MV-4-11 (cell line): ENCODE measurements around the gene PLEKHG4.
A peak's percentile ranks its signal among the peaks of the same experiment; 100 is the strongest.

Source experiments
- DNase-seq: peaks from one replicate; lab custom pipeline; 2025; lab: John Stamatoyannopoulos, UW

The PLEKHG4 gene

DNA sequence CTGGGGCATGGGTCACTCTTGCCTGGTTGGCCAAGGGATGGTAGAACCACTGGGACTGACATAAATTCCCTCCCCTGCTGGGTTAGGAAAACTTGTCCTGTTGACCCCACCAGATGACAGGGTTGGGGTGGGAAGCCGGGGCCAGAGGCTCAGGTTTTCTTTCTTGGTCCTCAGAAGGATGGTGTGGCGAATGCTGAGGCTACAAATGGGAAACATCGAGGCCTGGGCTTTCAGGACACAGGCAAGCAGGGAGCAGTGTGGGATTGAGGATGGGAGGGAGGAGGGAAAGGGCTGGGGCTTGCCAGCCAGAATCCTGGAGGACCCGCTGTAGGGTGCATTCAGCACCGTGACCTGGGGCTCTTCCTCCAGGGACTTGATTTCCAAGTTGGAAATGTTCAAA lies 14.5 kb upstream of the PLEKHG4 start:
- no peak for DNase-seq

DNA sequence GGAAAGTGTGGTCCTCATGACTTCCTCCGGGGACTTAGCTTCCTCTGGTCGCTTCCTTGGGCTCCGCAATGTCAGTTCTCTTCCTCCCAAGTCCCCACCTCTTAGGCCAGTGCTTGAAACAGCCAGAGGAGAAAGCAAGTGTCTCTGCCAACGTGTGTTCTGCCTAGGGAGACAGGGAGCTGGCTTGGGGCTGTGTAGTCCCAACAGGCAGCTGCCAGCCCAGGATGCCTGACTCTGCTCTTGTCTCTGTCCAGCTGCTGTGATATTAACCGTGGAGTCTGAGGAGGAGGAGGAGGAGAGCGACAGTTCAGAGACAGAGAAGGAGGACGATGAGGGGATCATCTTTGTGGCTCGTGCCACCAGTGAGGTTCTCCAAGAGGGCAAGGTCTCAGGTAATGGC lies 13.5 kb upstream of the PLEKHG4 start:
- DNase-seq: no peak

DNA sequence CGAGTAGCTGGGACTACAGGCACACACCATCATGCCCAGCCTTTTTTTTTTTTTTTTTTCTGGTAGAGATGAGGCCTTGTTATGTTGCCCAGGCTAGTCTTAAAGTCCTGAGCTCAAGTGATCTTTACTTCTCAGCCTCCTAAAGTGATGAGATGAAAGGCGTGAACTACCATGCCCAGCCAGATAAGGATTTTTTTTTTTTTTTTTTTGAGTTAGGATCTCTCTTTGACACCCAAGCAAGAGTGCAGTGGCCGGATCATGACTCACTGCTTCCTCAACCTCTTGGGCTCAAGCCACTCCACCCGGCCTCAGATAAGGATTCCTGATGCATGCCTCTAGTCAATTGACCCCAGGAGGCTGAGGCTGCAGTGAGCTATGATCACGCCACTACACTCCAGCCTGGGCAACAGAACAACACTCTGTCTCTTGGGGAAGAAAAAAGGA lies 11.2 kb upstream of the PLEKHG4 start:
- peak; percentile 71 for DNase-seq

DNA sequence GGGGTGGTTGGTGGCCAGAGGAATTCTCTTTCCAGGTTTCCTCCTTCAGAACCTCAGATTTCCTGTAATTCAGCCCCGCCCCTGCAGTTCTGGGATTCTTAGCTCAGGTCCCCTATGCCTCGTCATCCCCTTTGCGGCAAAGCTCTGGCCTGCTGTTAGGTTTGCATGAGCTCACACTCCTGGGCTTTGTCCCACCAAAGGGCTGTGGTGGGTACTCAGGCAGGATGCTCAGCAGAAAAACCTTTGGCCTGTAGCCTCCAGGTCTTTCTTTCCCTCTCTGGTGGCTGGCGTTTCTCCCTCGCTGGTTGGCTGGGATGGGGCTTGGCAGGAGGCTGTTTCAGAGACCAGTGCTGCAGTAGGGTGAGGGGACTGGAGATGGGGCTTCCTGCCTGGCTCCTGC lies 9.6 kb upstream of the PLEKHG4 start:
- no peak for DNase-seq

DNA sequence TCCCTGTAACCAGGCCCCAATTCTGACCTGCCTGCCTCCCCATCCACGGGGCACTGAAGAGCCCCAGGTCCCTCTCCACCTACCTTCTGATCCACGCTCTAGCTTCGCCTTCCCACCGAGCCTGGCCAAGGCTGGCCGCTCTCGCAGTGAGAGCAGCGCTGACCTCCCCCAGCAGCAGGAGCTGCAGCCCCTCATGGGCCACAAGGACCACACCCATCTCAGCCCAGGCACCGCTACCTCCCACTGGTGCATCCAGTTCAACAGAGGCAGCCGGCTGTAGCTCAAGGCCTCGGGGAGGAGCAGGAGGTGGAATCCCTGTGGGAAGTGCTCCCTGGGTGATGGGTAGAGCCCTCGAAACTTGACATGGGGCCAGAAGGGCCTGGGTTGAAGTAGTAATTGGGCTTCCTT lies 8.4 kb upstream of the PLEKHG4 start:
- DNase-seq: no peak

DNA sequence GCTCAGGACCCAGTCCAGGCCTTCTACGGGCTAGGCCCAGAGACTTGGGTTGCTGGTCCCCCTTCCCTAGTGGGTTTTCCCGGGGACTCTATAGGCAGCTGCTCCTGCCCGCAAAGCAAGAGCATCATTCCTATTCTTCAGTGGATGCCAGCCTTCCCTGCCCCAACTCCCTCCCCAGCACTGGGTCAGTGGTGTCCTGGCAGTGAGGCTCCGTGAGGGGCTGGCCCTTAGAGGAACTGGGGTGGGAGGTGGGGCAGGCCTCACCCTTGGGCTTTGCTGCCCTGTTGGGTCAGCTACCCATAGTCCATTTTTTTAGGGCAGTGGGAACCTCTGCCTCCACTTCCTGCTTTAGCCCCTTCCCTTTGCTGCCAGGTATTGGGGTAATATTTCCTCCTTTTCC lies 7.9 kb upstream of the PLEKHG4 start:
- no peak for DNase-seq

DNA sequence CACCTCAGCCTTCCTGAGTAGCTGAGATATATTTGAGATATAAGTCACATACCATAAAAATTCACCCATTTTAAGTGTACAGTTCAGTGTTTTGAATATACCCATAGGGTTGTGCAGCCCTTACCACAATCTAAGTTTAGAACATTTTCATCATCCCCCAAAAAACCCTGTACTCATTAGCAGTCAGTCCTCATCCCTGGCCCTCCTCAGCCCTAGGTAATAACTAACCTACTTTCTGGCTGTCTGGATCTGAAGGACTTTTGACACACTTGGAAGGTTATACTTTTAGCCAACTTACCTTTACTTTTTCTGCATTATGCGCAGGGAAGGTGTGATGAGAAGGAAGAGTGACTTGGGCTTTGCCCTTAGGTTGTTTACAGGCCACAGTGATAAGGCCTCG lies 4.0 kb upstream of the PLEKHG4 start:
- DNase-seq: no peak

DNA sequence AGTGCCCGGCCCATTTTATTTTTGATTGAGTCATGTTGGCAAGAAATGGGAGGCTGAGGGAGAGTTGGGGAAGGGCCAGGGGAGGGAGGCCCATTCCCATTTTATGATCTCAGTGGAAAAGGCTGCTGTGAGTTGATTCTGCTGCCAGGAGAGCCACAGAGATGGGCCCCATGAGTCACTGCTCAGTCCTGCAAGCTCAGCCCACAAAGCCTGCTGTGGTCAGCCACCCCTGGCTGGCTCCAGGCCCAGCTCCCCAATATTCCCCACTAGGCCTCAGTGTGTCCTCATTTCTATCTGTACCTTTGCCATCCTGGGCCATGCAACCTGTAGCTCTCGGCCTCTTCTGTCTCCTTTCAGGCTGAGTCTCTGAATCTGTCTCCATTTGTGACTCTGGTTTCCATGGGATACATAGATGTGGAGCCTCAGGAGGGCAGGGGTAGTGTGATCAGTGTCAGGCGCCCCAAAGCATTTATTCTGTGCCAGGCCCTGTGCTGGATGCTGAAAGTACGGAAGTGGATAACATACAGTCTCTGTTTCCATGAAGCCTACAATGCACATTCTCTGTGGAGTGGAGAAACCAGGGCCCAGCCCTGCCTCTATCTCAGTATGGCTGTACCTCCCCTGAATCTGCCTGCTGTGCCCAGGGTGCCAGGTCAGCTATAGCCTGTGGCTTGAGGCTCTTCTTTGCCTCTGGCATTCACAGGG lies 1.9 kb upstream of the PLEKHG4 start:
- DNase-seq: peak; percentile 71

DNA sequence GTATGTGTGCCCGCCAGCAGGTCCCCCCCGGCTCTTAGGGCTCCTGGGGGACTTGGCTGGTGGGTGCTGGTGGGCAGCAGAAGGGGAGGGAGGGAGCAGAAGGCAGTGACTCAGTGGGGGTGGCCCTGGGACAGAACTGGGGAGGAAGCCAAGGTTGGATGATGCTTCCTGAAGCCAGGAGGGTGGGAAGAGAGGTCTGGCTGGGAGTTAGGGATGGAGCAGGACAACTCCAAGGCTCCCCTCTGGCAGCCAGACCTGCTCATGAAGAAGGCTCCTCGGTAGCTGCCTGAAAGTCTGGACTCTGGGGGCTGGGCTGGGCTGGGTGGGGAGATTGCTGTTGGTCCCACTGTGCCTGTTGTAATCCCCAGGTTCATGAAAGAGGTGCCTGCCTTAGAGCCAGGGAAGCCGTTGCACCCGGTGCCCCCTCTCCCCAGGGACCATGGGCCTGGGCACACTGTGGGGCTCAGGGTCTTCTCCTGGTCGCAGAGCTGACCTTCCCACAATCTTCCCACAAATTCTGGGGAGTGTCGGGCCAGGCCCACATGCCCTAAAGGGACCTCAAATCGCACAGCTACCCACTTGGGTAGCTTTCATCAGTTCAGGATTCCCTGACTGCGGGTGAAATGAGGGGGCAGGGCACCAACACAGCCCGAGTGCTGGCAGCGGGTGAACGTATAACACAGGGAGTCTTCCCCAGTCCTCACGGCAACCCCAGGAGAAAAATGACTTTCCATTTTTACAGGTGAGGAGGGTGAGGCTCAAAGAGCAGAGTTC lies 1.1 kb upstream of the PLEKHG4 start:
- DNase-seq: no peak

DNA sequence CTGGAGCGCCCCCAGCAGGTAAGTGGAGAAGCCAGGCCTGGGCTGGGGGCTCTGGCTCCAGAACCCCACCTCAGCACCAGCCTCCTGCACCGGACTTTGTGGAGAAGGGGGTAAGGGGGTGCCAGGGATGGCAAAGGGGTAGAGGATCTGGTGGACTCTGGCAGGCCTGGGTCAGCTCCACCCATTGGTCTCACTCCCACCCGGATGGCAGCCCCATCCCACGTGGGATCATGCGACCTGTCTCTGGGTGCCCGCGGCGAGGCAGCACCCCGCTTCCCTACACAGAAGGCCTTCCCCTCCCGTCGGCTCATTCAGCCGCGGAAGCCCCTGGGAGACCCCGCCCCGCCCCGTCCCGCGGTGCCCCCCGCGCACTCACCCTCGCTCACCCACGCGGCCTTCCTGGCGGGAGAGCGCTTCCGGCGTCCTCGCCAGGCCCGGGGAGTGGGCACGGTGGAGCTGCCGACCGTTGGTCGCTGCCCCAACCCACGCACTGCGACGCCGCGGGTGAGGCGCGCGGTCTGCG lies 498 bp upstream of the PLEKHG4 start:
- DNase-seq: peak; percentile 34

DNA sequence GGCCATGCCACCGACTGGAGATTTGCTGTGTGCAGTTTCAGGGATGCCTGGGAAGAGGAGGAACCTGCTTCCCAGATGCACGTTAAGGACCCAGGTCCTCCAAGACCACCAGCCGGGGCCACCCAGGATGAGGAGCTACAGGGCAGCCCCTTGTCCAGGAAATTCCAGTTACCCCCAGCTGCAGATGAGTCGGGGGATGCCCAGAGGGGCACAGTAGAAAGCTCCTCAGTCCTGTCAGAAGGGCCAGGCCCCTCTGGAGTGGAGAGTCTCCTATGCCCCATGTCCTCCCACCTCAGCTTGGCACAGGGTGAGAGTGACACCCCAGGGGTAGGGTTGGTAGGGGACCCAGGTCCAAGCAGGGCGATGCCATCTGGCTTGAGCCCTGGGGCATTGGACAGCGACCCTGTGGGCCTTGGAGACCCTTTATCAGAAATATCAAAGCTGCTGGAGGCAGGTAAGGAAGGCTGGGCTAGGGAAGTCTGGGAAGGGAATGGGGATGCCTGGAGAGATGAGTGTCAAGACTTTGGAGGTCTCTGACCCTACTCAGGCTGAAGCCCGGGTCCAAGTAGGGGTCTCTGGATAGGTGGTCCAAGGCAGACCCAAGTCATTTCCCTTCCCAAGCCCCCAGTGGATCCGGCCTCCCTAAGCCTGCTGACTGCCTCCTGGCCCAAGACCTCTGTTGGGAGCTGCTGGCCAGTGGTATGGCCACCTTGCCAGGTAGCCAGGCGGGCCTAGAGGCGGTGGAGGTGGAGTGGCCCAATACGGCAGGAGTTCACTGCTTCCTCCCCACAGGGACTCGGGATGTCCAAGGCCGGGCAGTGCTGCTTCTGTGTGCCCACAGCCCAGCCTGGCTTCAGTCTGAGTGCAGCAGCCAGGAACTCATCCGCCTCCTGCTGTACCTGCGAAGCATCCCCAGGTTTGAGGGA lies 1.0 kb downstream of the PLEKHG4 start:
- DNase-seq: no peak

DNA sequence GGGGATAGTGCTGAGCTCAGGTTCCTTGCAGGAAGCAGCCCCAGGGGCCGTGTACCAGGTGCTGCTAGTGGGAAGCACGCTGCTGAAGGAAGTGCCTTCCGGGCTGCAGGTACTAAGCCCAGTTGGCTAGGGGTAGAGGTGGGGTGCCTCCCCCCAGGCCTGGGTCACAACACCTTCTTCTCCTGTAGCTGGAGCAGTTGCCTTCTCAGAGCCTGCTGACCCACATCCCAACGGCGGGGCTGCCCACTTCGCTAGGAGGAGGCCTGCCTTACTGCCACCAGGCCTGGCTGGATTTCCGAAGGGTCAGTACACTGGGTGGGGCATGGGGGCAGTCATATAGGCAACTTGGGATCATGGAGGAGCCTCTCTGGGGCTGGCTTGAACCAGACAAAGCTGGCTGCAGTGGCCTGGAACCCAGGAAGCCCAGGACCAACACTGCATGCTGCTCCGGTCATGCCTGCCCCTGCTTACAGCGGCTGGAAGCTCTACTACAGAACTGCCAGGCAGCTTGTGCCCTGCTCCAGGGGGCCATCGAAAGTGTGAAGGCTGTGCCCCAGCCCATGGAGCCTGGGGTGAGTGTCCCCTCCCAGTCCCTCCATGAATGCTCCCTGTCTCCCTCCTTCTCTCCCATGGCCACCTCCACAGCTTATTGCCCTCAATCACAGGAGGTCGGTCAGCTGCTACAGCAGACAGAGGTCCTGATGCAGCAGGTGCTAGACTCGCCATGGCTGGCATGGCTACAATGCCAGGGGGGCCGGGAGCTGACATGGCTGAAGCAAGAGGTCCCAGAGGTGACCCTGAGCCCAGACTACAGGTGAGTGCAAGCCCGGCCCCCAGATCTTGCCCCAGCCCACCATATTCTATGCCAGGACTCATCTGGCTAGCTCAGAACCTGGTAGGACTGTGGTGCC lies 2.5 kb downstream of the PLEKHG4 start:
- no peak for DNase-seq

DNA sequence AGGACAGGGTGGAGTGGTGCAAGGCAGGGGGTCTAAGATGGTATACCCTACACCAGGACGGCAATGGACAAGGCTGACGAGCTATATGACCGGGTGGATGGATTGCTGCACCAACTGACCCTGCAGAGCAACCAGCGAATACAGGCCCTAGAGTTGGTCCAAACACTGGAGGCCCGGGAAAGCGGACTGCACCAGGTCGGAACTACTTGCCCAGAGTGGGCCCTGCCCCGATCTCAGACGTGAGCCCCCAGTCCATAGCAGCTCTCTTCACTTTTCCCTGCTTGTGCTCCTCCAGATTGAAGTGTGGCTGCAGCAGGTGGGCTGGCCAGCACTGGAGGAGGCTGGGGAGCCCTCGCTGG lies 3.1 kb downstream of the PLEKHG4 start:
- no peak for DNase-seq

DNA sequence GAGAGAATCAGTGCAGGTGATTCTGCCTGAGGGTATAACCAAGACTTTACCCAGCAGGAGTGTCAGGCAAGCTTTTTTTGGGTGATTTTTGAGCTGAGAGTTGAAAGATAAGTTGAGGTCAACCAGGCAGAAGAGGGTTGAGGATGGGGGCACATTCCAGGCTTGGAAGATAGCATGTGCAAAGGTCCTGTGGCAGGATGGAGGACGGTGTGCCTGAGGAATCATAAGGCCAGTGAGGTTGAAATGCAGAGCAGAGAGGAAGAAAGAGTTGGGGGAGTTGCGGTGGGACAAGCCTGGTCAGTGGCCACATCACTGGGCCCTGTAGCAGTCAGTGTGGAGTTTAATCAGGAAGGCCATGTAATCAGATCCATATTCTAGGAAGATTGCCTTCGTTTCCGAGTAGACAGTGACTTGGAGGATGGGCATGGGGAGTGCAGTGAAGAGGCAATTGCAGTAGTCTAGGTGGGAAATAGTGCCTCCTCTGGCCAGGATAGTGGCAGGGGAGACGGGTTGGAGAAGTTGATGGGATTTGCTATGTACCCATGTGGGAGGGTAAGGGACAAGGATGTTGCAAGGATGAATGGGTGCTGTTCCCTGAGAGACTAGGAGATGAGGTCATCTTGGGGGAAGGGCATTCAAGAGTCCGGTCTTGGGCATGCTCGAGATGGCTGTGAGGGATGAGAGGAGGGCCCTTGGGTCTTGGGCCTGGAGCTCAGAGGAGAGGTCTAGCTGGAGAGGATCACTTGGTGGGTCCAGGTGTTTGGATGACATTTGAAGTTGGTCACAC lies 3.9 kb downstream of the PLEKHG4 start:
- peak; percentile 12 for DNase-seq

DNA sequence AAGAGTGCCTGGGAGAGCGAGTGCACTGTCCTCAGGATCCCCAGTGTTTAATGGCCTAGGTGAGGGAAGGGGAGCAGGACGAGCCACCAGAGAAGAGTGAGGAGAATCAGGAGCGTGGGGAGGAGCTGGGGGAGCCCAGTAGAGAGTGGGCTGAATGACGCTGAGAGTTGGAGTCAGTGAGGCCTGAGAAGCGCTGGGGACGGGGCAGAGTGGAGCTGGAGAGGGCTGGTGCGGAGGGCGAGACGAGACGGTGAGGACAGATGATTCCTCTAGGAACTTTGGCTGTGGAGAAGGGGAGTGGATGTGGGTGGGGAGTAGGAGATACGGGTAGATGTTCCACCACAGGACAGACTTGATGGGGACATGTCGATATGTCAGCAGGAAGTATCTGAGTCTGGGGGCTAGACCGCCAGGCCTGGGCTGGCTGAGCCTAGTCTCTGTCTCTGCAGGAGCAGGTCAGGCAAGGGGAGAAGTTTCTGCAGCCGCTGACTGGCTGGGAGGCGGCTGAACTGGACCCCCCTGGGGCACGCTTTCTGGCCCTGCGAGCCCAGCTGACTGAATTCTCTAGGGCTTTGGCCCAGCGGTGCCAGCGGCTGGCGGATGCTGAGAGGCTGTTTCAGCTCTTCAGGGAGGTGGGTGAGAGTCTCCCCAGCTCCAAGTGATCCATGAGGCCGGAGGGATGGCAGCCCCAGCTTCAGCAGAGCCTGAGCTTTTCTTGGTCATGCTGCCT lies 4.7 kb downstream of the PLEKHG4 start:
- no peak for DNase-seq

DNA sequence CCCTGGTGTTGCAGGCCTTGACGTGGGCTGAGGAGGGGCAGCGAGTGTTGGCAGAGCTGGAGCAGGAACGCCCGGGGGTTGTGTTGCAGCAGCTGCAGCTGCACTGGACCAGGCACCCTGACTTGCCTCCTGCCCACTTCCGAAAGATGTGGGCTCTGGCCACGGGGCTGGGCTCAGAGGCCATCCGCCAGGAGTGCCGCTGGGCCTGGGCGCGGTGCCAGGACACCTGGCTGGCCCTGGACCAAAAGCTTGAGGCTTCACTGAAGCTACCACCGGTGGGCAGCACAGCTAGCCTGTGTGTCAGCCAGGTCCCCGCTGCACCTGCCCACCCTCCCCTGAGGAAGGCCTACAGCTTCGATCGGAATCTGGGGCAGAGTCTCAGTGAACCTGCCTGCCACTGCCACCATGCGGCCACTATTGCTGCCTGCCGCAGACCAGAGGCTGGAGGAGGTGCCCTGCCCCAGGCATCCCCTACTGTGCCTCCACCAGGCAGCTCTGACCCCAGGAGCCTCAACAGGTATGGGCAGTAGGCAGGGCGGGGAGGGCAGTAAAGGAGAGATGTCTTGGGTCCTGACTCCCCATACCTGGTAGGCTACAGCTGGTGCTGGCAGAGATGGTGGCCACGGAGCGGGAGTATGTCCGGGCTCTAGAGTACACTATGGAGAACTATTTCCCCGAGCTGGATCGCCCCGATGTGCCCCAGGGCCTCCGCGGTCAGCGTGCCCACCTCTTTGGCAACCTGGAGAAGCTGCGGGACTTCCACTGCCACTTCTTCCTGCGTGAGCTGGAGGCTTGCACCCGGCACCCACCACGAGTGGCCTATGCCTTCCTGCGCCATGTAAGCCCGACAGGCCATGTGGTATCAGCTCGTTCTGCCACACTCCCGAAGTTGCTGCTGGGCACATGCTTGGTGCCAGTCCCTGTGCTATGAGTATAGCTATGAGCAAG lies 5.6 kb downstream of the PLEKHG4 start:
- no peak for DNase-seq

DNA sequence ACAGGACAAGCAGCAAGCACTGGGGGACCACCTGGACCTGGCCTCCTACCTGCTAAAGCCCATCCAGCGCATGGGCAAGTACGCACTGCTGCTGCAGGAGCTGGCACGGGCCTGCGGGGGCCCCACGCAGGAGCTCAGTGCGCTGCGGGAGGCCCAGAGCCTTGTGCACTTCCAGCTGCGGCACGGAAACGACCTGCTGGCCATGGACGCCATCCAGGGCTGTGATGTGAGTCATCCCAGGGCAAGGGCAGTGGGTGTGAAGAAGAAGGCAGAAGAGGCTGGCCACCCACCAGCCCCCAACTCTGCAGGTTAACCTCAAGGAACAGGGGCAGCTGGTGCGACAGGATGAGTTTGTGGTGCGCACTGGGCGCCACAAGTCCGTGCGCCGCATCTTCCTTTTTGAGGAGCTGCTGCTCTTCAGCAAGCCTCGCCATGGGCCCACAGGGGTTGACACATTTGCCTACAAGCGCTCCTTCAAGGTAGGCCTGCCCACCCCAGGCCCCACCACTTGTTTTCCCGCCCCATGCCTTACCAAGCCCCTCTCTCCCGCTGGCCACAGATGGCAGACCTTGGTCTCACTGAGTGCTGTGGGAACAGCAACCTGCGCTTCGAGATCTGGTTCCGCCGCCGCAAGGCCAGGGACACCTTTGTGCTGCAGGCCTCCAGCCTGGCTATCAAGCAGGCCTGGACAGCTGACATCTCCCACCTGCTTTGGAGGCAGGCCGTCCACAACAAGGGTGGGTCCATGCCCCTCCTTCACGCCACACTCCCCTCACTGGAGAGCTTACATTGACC lies 7.3 kb downstream of the PLEKHG4 start:
- no peak for DNase-seq

DNA sequence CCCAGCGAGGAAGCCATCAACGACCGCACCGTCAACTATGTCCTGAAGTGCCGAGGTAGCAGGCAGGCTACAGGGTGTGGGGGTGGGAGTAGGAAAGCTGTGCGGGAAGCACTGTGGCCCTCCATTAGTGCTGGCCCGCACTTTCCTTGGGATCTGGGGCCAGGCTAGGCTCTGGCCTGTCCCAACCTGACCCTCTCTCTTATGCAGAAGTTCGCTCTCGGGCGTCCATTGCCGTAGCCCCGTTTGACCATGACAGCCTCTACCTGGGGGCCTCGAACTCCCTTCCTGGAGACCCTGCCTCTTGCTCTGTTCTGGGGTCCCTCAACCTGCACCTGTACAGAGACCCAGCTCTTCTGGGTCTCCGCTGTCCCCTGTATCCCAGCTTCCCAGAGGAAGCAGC lies 8.6 kb downstream of the PLEKHG4 start:
- DNase-seq: no peak
